Measurements from ENCODE around the gene RGPD4.

RGPD4 gene

DNA sequence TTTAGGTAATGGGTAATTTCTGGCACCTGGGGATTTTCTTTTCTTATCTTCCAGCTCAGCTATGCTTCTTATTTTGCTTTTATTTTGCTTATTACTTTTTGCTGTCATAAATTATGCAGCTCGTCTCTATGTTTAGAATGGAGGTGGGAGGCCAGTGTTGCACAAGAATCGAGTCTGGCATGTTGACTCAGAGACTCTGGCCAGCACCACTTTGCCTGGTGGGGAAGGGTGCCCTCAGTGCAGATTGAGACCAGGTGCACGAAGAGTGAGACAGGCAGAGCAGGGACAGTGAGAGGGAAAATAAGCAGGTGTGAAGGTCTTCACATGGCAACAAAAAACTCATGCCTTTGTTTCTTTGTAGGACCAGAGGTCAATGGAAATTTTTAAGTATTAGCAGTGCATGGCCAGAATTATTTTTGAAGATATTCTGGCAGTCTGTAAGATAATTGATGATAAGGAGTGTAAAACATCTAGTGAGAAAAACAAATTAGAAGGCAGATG is 100.4 kb downstream of the RGPD4 start:
- no peak for DNase-seq (ENCODE audit: low spot score)

DNA sequence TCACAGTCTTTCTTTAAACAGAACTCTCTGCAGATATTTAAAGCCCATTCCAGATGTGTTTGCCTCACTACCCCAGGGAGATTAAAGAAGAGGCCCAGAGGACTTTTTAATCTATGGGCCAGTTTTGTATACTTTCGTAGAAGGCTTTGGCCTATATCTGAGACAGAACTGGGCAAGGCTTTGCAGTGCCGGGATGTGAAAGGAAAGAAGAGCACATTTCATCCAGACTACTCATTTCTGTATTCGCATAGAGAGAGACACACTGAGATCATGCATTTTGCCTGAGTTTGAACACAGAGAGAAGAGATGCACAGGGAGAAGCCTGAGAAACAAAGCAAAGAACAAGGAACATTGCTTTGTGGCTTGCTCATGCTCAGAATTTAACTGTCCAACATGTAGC is 104.7 kb downstream of the RGPD4 start:
- no peak for DNase-seq (ENCODE audit: low spot score)

DNA sequence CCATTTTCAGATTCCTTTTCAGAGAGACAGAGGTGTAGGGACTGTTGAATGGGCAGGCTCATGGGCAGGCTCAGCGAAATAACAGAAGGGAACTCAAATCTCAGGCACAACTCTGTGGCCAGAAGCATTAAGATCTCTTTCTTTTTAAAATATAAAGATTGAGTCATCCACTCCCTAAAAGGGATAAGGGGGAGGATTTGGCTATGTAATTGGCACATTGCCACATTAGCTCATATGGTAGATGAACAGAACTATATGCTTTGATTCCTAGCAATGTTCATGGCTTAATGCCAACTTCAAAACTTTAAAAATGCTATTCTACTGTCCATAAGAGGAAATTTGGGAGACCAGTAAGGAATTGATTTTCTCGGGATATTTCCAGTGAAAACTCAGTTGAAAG is 105.8 kb downstream of the RGPD4 start:
- no peak for DNase-seq (ENCODE audit: low spot score)

DNA sequence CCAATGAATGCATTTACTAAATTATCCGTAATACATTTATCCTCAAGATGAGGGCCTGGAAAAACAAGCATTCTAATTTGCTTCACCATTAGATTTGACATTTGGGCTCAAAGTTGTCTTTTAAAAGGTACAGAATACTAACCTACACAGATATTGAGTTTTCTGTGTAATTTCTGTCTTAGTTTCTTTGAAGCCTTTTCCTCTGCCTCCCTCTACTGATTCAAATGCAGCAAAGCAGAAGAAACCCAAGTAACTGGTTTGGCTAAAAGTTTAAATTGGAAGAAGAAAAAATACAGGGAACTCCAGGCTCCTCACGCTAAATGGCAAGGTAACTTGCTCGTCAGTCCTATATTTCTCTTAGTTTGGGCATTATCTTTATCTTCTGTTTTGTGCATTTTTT is 106.3 kb downstream of the RGPD4 start:
- no peak for DNase-seq (ENCODE audit: low spot score)

DNA sequence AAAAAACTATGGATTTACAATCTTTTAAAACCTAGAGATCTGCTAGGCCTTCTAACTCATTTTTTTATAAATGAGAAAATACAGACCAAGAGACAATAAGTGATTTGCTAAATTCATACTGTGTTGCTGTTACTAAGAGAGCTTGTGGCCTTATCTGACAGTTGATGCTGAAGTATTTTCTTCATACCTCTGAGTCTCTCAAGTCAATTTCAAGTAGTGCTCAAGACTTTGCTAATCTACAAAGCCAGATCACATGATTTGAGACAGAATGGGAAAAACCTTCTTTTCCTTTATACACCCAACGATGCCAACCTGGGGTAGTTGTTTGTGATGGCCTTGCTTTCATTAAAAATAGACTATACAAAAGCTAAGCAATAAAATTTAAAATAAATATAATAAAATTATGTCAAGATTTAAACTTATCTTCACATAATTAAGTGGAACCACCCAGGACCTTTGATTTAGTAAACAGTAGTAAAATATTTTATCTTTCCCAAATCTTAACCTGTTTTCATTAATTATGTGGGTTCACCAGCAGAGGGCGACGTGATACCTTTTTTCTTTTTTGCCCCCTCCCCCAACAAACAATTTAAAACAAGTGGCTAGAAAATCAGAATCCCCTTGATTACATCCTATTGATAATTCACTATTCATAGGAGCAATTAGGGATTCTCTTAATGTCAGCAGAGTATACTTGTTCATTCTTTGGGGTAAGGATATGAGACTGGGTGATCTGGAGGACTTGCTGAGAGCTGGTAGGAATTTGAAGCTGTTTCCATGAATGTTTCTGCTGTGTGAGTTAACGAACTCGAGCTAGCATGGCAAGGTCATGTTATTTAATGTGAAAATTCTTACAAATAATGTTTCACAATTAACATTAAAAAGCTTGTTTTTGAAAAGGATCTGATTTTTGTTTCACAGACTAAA is 110.0 kb downstream of the RGPD4 start:
- DNase-seq (ENCODE audit: low spot score) = peak; percentile 16
